ENCODE results near the gene NEK7. TPM values are rescaled to one million over a fixed set of nuclear protein-coding genes. Genes with fewer than 3 reads are reported as not detected.

The NEK7 gene
- total RNA-seq, 3 donors from 2014 or later (not counting 1 experiment from before 2014, with no cell fraction given) = 34.1 to 57.5 (median 42.1) TPM

DNA sequence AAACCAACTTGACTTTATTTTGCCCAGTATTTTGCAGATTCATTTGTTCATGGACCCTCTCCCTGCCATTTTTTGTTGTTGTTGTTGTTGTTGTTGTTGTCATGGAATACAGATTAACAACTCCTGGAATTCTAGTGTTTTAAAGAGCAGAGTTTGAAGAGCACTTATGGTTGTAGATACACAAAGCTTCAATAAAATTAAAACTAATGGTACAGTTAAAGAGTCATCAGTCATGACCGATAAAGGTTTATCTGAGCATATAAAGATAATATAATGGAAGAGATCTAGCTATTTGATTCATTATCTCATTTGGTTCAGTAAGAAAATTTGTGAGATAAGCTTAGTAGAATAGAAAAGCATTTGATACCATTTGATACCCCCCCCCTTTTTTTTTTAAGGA, 21.8 kb downstream of the NEK7 start:
- H3K4me1 ChIP-seq (ENCODE audit: control insufficient read depth, insufficient read depth, low read length) = peaks cover 11% of the 10 kb centered on the region

DNA sequence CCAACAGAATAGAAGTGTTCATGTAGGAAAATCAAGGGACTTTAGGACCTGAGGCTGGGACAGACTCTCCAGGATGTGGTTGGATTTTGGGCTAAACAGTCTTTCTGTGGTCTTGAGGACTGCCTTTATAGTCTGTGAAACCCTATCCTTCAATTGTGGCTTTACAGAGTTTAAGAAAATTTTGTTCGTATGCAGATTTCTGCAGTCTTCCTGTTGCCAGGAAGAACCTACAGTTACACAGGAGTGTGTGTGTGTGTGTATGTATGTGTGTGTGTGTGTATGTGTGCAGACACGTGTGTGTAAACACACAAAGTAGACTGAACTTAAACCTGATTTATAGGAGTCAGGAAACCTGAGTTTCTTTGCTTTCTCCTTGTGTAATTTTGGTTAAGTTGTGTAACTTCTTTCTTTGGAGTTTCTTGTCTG, 22.8 kb downstream of the NEK7 start:
- Mint-ChIP-seq H3K27ac (peak overlapping the region; percentile 68 to 77), H3K9me3 (no peaks in the 10 kb centered on the region)
- DNase-seq = peak in 1 of 2 donors; percentile 68

More for the DNA sequence above, 21.8 kb downstream of the NEK7 start:
- no peak for DNase-seq
- TF ChIP-seq, protein P1, sequence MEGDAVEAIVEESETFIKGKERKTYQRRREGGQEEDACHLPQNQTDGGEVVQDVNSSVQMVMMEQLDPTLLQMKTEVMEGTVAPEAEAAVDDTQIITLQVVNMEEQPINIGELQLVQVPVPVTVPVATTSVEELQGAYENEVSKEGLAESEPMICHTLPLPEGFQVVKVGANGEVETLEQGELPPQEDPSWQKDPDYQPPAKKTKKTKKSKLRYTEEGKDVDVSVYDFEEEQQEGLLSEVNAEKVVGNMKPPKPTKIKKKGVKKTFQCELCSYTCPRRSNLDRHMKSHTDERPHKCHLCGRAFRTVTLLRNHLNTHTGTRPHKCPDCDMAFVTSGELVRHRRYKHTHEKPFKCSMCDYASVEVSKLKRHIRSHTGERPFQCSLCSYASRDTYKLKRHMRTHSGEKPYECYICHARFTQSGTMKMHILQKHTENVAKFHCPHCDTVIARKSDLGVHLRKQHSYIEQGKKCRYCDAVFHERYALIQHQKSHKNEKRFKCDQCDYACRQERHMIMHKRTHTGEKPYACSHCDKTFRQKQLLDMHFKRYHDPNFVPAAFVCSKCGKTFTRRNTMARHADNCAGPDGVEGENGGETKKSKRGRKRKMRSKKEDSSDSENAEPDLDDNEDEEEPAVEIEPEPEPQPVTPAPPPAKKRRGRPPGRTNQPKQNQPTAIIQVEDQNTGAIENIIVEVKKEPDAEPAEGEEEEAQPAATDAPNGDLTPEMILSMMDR (IDR thresholded peaks at IDR 0.05) = no peak
- Histone ChIP-seq H3K36me3 (ENCODE audit: control insufficient read depth, insufficient read depth, low read length) (no peaks in the 10 kb centered on the region), H3K27ac (ENCODE audit: low read length) (peak overlapping the region; percentile 30), H3K9me3 (ENCODE audit: control insufficient read depth, insufficient read depth, low read length) (no peaks in the 10 kb centered on the region), H3K27me3 (ENCODE audit: control insufficient read depth, insufficient read depth, low read length) (no peaks in the 10 kb centered on the region), H3K4me3 (ENCODE audit: low read length) (no peak overlapping the region)
- 100% methylated on average over 1 of the region's 1 CpG for WGBS (ENCODE audit: insufficient coverage)
- peak overlapping the region; percentile 60 to 68 for H3K27ac Mint-ChIP-seq
- H3K9me3 Mint-ChIP-seq = no peaks in the 10 kb centered on the region
- H3K36me3 Mint-ChIP-seq = no peaks in the 10 kb centered on the region
- peaks cover 82 to 86% of the 10 kb centered on the region in 2 donors for H3K4me1 Mint-ChIP-seq
- ATAC-seq = no peak
- H3K4me3 Mint-ChIP-seq = no peak overlapping the region
- intact Hi-C loops (cut with micrococcal nuclease) = no loop called here
- no peaks in the 10 kb centered on the region for H3K27me3 Mint-ChIP-seq (ENCODE audit: low read depth in 2 of 2)

DNA sequence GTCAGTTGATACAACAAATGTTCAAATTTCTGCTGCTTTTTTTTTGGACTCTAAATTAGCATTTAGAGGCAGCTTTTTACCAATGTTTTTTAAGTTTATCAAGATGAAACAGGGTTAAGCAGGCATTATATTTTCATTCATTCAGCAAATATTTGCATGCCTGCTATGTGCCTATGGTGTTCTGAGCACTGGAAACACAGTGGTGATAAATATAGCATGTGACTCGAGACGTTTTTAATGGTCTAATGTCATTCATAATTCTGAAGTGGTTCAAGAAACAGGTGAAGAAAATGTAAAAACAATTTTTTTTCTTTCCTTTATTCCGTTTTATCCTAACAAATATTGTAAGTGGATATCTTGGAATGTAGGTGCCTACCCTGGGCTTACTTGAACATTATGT, 26.8 kb downstream of the NEK7 start:
- H3K27ac Mint-ChIP-seq = no peak overlapping the region
- H3K9me3 Mint-ChIP-seq = no peaks in the 10 kb centered on the region
- H3K4me3 ChIP-seq (ENCODE audit: low read length) = no peak overlapping the region
- 94% methylated on average over 2 of the region's 3 CpGs for WGBS (ENCODE audit: insufficient coverage)
- no peak overlapping the region for H3K27ac ChIP-seq (ENCODE audit: low read length)
- no peaks in the 10 kb centered on the region for H3K36me3 ChIP-seq (ENCODE audit: control insufficient read depth, insufficient read depth, low read length)
- no peaks in the 10 kb centered on the region for H3K27me3 ChIP-seq (ENCODE audit: control insufficient read depth, insufficient read depth, low read length)
- no peak overlapping the region for H3K4me3 Mint-ChIP-seq
- H3K36me3 Mint-ChIP-seq = no peaks in the 10 kb centered on the region
- DNase-seq (no peak), ATAC-seq (no peak)
- no peaks in the 10 kb centered on the region for H3K27me3 Mint-ChIP-seq (ENCODE audit: low read depth in 2 of 2)
- intact Hi-C loops (cut with micrococcal nuclease) = no loop called here
- TF ChIP-seq, protein P1 (IDR thresholded peaks at IDR 0.05) = no peak
- peaks cover 73 to 75% of the 10 kb centered on the region in 2 donors for H3K4me1 Mint-ChIP-seq
- H3K9me3 ChIP-seq (ENCODE audit: control insufficient read depth, insufficient read depth, low read length) = no peaks in the 10 kb centered on the region
- peaks cover 18% of the 10 kb centered on the region for H3K4me1 ChIP-seq (ENCODE audit: control insufficient read depth, insufficient read depth, low read length)

More for the DNA sequence above, 22.8 kb downstream of the NEK7 start:
- intact Hi-C loops (cut with micrococcal nuclease) = no loop called here
- H3K4me3 ChIP-seq (ENCODE audit: low read length) = no peak overlapping the region
- 8% methylated on average over 2 of the region's 2 CpGs for WGBS (ENCODE audit: insufficient coverage)
- Mint-ChIP-seq H3K4me3 (peak overlapping the region; percentile 47), H3K36me3 (no peaks in the 10 kb centered on the region), H3K4me1 (peaks cover 78 to 79% of the 10 kb centered on the region in 2 donors), H3K27me3 (ENCODE audit: low read depth in 2 of 2) (no peaks in the 10 kb centered on the region)
- H3K4me1 ChIP-seq (ENCODE audit: control insufficient read depth, insufficient read depth, low read length) = peaks cover 6% of the 10 kb centered on the region
- no peaks in the 10 kb centered on the region for H3K27me3 ChIP-seq (ENCODE audit: control insufficient read depth, insufficient read depth, low read length)
- peak overlapping the region; percentile 64 for H3K27ac ChIP-seq (ENCODE audit: low read length)
- TF ChIP-seq, protein P1 (IDR thresholded peaks at IDR 0.05) = no peak
- H3K36me3 ChIP-seq (ENCODE audit: control insufficient read depth, insufficient read depth, low read length) = no peaks in the 10 kb centered on the region
- no peaks in the 10 kb centered on the region for H3K9me3 ChIP-seq (ENCODE audit: control insufficient read depth, insufficient read depth, low read length)
- ATAC-seq = peak; percentile 48 to 72 (median 71)

DNA sequence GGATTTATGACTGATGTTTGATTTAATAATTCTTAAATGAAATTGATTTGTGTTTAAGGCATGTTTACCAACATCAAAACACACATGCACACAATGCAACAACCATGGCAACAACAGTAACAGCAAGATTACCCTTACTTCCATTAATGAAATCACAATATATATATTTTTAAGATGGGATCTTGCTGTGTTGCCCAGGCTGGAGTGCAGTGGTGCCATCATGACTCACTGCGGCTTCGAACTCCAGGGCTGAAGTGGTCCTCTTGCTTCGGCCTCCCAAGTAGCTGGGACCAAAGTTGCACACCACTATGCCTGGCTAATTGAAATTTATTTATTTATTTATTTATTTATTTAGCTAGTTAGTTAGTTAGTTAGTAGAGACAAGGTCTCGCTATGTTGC, 27.7 kb downstream of the NEK7 start:
- Histone ChIP-seq H3K9me3 (ENCODE audit: control insufficient read depth, insufficient read depth, low read length) (no peaks in the 10 kb centered on the region), H3K4me3 (ENCODE audit: low read length) (no peak overlapping the region), H3K36me3 (ENCODE audit: control insufficient read depth, insufficient read depth, low read length) (no peaks in the 10 kb centered on the region), H3K4me1 (ENCODE audit: control insufficient read depth, insufficient read depth, low read length) (peaks cover 16% of the 10 kb centered on the region), H3K27me3 (ENCODE audit: control insufficient read depth, insufficient read depth, low read length) (no peaks in the 10 kb centered on the region), H3K27ac (ENCODE audit: low read length) (no peak overlapping the region)
- H3K9me3 Mint-ChIP-seq = no peaks in the 10 kb centered on the region
- 96% methylated on average over 3 of the region's 4 CpGs for WGBS (ENCODE audit: insufficient coverage)
- H3K4me3 Mint-ChIP-seq = no peak overlapping the region
- H3K36me3 Mint-ChIP-seq = no peaks in the 10 kb centered on the region
- intact Hi-C loops (cut with micrococcal nuclease) = no loop called here
- H3K27ac Mint-ChIP-seq = no peak overlapping the region
- H3K4me1 Mint-ChIP-seq = peaks cover 74 to 75% of the 10 kb centered on the region in 2 donors
- DNase-seq (no peak), ATAC-seq (no peak)
- H3K27me3 Mint-ChIP-seq (ENCODE audit: low read depth in 2 of 2) = no peaks in the 10 kb centered on the region
- TF ChIP-seq, protein P1 (IDR thresholded peaks at IDR 0.05) = no peak

All from natural killer cell (primary cell).